ENCODE measurements around the gene FOXD3.

- TF ChIP-seq CTCF (IDR thresholded peaks at IDR 0.05; ENCODE audit: insufficient read depth, low read length): no peak
- TF ChIP-seq POLR2AphosphoS5 (IDR thresholded peaks at IDR 0.05; ENCODE audit: low read depth): no peak
- no peak for TF ChIP-seq SPI1 (IDR thresholded peaks at IDR 0.05; ENCODE audit: borderline replicate concordance, low read depth)
Observed at GRCh38 chr1:63274371-63274770, 48.0 kb upstream of the FOXD3 start.

Data from HL-60 (cell line).